IMR-90 (cell line): Measurements from ENCODE around the gene GJC2. TPM values are rescaled to one million over a fixed set of nuclear protein-coding genes. Genes with fewer than 3 reads are reported as not detected.

Experiments
- polyA plus RNA-seq, 3 experiments: library from polyadenylated mRNA; depleted of rRNA; stranded (reverse); fragments of >200 nt; gene quantifications; 2 replicates each; pipeline ENCODE4 v1.2.3, GENCODE V29; 2012; ENCODE audit warnings: low replicate concordance in 1 of 3
- total RNA-seq: library from RNA; depleted of rRNA; stranded (reverse); fragments of >200 nt; gene quantifications from 2 replicates; pipeline ENCODE4 v1.2.3, GENCODE V29; 2012
- TF ChIP-seq, protein P1 (sequence below): fragments of 150-350 bp; IDR thresholded peaks from 2 replicates; pipeline ENCODE4 v1.6.1; 2017; ENCODE audit warnings: mild to moderate bottlenecking, antibody characterized with exemption, low read length, low read depth

GJC2 gene
- total and polyA plus RNA-seq, 2 of the 4 experiments (the other 2 are of a cell fraction) = 1.1 to 1.7 TPM

GRCh38 chr1:228178737-228179684, 29.3 kb downstream of the GJC2 start (continued):
- TF ChIP-seq, protein P1, sequence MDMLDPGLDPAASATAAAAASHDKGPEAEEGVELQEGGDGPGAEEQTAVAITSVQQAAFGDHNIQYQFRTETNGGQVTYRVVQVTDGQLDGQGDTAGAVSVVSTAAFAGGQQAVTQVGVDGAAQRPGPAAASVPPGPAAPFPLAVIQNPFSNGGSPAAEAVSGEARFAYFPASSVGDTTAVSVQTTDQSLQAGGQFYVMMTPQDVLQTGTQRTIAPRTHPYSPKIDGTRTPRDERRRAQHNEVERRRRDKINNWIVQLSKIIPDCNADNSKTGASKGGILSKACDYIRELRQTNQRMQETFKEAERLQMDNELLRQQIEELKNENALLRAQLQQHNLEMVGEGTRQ = no peak
